Measurements from ENCODE around the gene PALLD. TPM values are rescaled to one million over a fixed set of nuclear protein-coding genes. Genes with fewer than 3 reads are reported as not detected.

The PALLD gene
- total RNA-seq, 1 donor from 2014 or later = 58.7 TPM

DNA sequence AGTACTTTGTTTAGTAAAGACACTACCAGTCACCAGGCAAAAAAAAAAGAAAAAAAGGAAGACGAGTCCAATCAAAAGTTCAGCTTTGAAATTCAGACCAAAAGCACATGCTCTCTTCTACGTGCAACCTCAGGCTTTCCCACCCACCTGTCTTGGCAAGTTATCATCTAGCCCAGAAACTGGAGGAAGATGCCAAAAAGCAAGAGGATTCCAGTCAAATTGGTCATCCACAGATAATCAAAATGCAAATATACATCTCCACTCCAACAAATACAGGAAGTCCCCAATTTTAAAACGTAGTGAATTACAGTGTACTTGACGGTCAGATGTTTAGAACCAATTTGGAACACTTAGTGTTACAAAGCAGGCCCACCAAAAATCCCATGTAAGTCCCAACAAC is 96.5 kb downstream of the PALLD start:
- Mint-ChIP-seq H3K27ac (ENCODE audit: unreplicated experiment) (no peak overlapping the region), H3K9me3 (no peaks in the 10 kb centered on the region), H3K27me3 (ENCODE audit: low read depth) (no peaks in the 10 kb centered on the region), H3K4me1 (no peaks in the 10 kb centered on the region), H3K36me3 (ENCODE audit: low read depth) (no peaks in the 10 kb centered on the region), H3K4me3 (no peak overlapping the region)
- DNase-seq (ENCODE audit: low read depth, low spot score) = no peak
- TF ChIP-seq, protein P1, sequence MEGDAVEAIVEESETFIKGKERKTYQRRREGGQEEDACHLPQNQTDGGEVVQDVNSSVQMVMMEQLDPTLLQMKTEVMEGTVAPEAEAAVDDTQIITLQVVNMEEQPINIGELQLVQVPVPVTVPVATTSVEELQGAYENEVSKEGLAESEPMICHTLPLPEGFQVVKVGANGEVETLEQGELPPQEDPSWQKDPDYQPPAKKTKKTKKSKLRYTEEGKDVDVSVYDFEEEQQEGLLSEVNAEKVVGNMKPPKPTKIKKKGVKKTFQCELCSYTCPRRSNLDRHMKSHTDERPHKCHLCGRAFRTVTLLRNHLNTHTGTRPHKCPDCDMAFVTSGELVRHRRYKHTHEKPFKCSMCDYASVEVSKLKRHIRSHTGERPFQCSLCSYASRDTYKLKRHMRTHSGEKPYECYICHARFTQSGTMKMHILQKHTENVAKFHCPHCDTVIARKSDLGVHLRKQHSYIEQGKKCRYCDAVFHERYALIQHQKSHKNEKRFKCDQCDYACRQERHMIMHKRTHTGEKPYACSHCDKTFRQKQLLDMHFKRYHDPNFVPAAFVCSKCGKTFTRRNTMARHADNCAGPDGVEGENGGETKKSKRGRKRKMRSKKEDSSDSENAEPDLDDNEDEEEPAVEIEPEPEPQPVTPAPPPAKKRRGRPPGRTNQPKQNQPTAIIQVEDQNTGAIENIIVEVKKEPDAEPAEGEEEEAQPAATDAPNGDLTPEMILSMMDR (conservative IDR thresholded peaks at IDR 0.05) = no peak

DNA sequence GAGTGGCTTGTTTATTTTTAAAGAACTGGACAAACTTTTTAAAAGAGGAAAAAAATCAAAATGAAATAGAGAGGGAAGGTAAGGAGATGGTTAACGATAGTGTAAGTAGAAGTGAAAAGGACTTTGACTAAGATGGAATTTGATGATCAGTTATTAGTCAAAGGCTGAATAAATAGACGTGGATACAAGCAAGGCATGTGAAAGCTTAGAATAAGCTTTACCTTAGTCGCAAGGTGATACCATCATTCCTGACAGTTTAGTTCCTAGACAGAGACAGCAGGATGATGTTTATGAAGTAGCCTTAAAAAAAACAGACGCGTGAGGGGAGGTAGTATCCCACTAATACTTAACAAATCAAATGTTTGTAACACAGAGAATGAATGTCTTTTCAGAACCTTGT is 97.3 kb downstream of the PALLD start:
- H3K4me3 Mint-ChIP-seq = no peak overlapping the region
- H3K4me1 Mint-ChIP-seq = no peaks in the 10 kb centered on the region
- TF ChIP-seq, protein P1 (conservative IDR thresholded peaks at IDR 0.05) = no peak
- H3K27me3 Mint-ChIP-seq (ENCODE audit: low read depth) = no peaks in the 10 kb centered on the region
- H3K36me3 Mint-ChIP-seq (ENCODE audit: low read depth) = no peaks in the 10 kb centered on the region
- H3K27ac Mint-ChIP-seq (ENCODE audit: unreplicated experiment) = no peak overlapping the region
- H3K9me3 Mint-ChIP-seq = no peaks in the 10 kb centered on the region
- no peak for DNase-seq (ENCODE audit: low read depth, low spot score)

- Mint-ChIP-seq H3K27ac (ENCODE audit: unreplicated experiment) (no peak overlapping the region), H3K36me3 (ENCODE audit: low read depth) (no peaks in the 10 kb centered on the region), H3K4me1 (no peaks in the 10 kb centered on the region), H3K4me3 (no peak overlapping the region), H3K9me3 (no peaks in the 10 kb centered on the region), H3K27me3 (ENCODE audit: low read depth) (no peaks in the 10 kb centered on the region)
- TF ChIP-seq, protein P1 (conservative IDR thresholded peaks at IDR 0.05) = no peak
- DNase-seq (ENCODE audit: low read depth, low spot score) = no peak
Measured at GRCh38 chr4:168598191-168598590, 101.3 kb downstream of the PALLD start.

GRCh38 chr4:168600796-168601583 is 104.1 kb downstream of the PALLD start:
- DNase-seq (ENCODE audit: low read depth, low spot score) = no peak
- TF ChIP-seq, protein P1 (conservative IDR thresholded peaks at IDR 0.05) = no peak
- Mint-ChIP-seq H3K4me1 (peaks cover 22% of the 10 kb centered on the region), H3K27me3 (ENCODE audit: low read depth) (no peaks in the 10 kb centered on the region), H3K36me3 (ENCODE audit: low read depth) (no peaks in the 10 kb centered on the region), H3K4me3 (no peak overlapping the region), H3K27ac (ENCODE audit: unreplicated experiment) (no peak overlapping the region), H3K9me3 (no peaks in the 10 kb centered on the region)

DNA sequence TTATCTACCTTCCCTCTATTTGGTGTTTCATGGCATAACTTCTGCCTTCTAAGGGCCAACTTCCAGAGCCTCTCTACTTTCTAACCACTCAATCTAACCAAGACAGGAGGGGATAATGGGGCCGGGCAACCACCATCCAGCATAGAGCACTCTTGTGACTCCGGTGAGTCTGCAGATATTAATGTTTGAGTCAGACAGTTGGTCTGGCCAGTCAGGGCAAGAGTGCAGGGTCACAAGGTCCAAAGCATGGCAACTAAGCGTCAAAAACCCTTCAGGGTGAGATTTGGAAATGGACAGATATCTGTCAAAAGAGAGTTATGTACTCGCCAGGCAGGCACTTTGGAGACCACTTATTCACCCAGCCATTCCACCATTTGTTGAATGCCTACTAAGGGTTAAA is 105.0 kb downstream of the PALLD start:
- H3K9me3 Mint-ChIP-seq = peaks cover 2% of the 10 kb centered on the region
- H3K4me1 Mint-ChIP-seq = peaks cover 27% of the 10 kb centered on the region
- no peak overlapping the region for H3K27ac Mint-ChIP-seq (ENCODE audit: unreplicated experiment)
- TF ChIP-seq, protein P1 (conservative IDR thresholded peaks at IDR 0.05) = no peak
- no peak for DNase-seq (ENCODE audit: low read depth, low spot score)
- no peaks in the 10 kb centered on the region for H3K27me3 Mint-ChIP-seq (ENCODE audit: low read depth)
- no peaks in the 10 kb centered on the region for H3K36me3 Mint-ChIP-seq (ENCODE audit: low read depth)
- no peak overlapping the region for H3K4me3 Mint-ChIP-seq

Measured in neural crest cell (in vitro differentiated cells).